Activated naive CD4-positive, alpha-beta T cell treated with anti-CD3 and anti-CD28 coated beads, Interleukin-2, amount 50 U/mL, for 72 hours (primary cell): ENCODE results near the gene FBXL16. TPM values are rescaled to one million over a fixed set of nuclear protein-coding genes. Genes with fewer than 3 reads are reported as not detected.

Experiments used
- ATAC-seq, 2 donors: fragments of 150-1000 bp; cut with Tn5 transposase; 2 replicates each; pipeline ENCODE4 v1.10.0; 2021; ENCODE audit warnings: mild to moderate bottlenecking in 2 of 2, moderate library complexity in 2 of 2
- DNase-seq, 2 donors: peaks; one replicate each; pipeline ENCODE4 v3.0.0; 2021 to 2022; ENCODE audit warnings: low spot score in 2 of 2
- H3K27ac Mint-ChIP-seq, 2 donors: one replicate each; pipeline ENCODE4 v1.8.0; 2022; ENCODE audit warnings: mild to moderate bottlenecking in 2 of 2, mixed read lengths in 2 of 2
- H3K36me3 Mint-ChIP-seq, 2 donors: one replicate each; pipeline ENCODE4 v1.8.0; 2022; ENCODE audit warnings: mixed read lengths in 2 of 2
- H3K9me3 Mint-ChIP-seq, 2 donors: one replicate each; pipeline ENCODE4 v1.8.0; 2022; ENCODE audit warnings: mixed read lengths in 2 of 2
- total RNA-seq, 2 donors: library from RNA; stranded (reverse); gene quantifications; one replicate each; pipeline ENCODE4 v1.2.3, GENCODE V29; 2022

Gene FBXL16
- total RNA-seq, 2 donors from 2014 or later = 2.8 to 16.4 TPM

DNA sequence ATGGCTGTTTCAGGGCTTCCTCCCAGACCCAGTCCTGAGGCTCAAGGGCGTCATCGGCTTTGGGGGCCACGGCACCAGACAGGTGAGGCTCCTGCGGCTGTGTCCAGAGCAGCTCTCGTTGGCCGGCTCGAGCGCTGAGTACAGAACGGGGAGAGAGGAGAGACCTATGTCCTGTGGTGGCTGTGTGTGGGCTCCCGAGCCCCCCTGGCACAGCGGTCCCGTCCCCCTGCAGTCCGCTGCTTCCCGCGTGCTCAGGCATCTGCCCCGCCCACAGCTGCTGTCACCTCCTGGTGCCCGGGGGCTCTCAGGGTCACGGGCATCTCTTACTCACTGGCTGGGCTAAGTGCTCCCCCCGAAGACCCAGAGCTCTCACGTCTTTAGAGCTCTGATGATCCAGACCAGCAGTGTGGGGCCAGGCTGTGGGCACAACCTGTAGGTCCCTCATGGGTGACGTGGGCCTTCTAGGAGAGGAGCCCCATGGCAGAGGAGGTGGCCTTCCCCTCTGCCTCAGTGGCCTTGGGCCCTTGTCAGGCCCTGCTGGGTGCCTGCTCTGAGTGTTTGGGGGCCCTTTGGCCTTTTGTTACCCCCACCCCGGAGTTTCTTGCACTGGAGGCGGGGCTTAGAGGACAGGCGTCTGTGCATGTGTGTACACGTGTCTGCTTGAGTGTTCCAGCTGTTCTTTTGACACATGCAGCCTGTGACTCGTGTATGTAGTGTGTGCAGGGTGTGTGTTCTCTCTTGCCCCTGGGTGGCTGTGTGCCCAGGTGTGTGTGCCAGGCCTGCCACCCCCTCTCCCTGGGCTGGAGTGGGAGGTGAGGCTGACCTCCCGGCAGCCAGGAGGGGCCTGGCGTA lies 52.9 kb downstream of the FBXL16 start:
- DNase-seq (no peak), ATAC-seq (no peak)
- no peak overlapping the region for H3K27ac Mint-ChIP-seq
- no peaks in the 10 kb centered on the region for H3K9me3 Mint-ChIP-seq
- H3K36me3 Mint-ChIP-seq = no peaks in the 10 kb centered on the region

DNA sequence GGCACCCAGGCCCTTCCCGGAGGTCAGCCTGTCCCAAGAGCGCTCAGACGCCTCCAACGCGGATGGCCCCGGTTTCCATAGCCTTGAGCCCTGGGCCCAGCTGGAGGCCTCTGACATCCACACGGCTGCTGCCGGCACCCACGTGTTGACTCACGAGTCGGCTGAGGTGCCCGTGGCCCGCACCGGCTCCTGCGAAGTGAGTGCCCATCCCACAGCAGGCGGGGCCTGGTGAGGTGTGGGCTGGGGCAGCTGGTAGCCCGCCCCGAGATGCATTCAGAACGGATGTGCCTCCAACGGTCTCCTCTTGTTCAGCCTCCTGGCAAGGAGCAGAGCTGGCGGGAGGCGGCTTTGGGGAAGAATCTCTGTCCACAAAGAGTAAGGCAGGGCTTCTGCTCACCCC lies 53.8 kb downstream of the FBXL16 start:
- no peak overlapping the region for H3K27ac Mint-ChIP-seq
- no peaks in the 10 kb centered on the region for H3K36me3 Mint-ChIP-seq
- H3K9me3 Mint-ChIP-seq = no peaks in the 10 kb centered on the region
- DNase-seq (no peak), ATAC-seq (no peak)

DNA sequence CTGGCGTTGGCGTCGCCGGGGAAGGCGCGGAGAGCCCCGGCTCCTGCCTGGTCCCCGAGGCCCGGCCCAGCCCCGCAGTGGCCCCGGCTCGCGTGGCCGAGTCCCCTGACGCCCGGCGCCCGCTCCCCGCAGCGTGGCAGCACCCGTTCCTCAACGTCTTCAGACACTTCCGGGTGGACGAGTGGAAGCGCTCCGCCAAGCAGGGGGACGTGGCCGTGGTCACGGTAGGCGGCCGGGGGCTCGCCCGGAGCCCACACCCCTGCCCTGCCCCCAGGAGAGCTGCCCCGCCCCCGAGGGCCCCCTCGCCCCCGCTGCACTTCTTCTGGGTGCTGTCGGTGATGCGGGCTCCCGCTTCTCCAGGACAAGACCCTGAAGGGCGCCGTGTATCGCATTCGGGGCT lies 56.0 kb downstream of the FBXL16 start:
- DNase-seq = peak in 1 of 2 donors; percentile 26
- Mint-ChIP-seq H3K27ac (peak overlapping the region in 1 of 2 donors; percentile 77), H3K36me3 (no peaks in the 10 kb centered on the region), H3K9me3 (no peaks in the 10 kb centered on the region)
- ATAC-seq = peak; percentile 13 to 31

DNA sequence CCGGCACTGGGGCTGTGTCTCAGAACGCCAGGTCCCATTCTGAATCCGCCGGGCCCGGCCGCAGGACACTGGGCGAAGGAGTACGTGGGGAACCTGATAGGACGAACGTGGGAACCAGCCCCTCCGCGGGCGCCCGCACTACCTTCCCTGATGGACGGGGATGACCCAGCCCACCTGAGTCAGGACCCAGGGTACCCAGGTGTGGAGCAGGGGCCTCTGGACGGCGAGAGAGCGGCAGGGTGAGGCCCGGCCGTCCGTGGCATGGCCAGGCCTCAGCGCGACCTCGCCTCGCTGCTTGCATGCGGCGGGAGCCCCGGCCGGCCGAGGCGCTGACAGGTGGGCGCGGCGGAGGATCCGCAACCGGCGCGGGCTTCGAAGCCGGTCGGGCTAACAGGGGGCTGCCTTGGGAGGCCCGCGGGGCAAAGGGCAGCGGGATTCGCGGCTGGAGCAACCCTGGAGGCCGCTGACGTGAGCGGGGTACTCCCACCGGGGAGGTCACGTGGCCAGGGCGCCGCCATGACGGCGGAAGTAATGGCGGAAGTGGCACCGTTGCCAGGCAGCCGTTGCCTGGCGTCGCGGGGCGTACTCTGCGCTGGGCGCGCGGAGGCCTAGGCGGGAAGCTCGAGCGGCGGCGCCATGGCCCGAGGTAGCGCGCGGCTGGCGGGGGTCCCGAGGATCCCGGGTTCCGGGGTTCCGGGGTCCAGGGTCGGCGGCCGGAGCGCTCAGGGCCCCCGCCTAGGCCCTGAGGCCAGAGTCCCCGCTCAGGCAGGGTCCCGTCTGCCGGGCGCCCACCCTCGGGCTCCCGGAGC lies 56.6 kb downstream of the FBXL16 start, which contains the start of gene WDR90:
WDR90 (plus strand) TSS at position 585 of the 809 bp plus-strand sequence; CDS start at position 637, 52 bp downstream.
- H3K27ac Mint-ChIP-seq = peak within 1 kb of the TSS; percentile 50 to 77
- H3K9me3 Mint-ChIP-seq = no peaks in the 10 kb centered on the region
- H3K36me3 Mint-ChIP-seq = no peaks in the 10 kb centered on the region
- peak; percentile 91 to 93 for DNase-seq
- peak; percentile 95 to 97 for ATAC-seq

DNA sequence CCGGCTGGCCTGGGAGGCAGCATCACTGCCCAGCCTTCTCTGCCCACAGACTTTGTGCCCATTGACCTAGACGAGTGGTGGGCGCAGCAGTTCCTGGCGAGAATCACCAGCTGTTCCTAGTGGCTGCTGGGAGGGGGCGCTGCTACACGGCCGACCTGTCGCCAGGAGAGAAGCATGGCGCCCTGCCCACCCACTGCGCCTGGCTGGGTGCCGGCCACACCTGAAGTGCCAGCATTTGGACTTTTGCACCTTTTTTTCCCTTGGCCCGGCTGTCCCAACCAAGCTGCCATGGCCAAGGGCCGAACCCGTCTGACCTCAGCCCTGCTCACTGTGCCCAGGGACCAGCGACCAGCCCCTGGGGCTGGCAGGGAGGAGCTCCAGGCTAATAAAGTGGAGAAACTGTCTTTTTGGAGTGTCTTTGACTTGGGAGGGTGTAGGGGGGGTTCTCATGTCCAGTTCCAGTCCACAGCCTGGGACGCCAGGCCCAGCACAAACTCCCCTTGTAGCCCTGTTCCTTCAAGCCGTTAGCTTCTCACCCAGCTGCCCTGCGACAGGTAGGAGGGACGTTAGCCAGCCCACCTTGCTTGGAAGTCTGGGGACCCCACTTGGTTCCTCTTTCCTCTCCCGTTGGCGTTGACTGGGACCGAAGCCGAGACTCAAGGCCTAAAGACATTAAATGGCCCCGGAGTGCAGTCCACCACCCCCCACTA lies 57.4 kb downstream of the FBXL16 start:
- Mint-ChIP-seq H3K27ac (peak overlapping the region; percentile 50 to 74), H3K9me3 (no peaks in the 10 kb centered on the region), H3K36me3 (no peaks in the 10 kb centered on the region)
- DNase-seq = peak in 1 of 2 donors; percentile 67
- peak in 1 of 2 donors; percentile 41 for ATAC-seq

DNA sequence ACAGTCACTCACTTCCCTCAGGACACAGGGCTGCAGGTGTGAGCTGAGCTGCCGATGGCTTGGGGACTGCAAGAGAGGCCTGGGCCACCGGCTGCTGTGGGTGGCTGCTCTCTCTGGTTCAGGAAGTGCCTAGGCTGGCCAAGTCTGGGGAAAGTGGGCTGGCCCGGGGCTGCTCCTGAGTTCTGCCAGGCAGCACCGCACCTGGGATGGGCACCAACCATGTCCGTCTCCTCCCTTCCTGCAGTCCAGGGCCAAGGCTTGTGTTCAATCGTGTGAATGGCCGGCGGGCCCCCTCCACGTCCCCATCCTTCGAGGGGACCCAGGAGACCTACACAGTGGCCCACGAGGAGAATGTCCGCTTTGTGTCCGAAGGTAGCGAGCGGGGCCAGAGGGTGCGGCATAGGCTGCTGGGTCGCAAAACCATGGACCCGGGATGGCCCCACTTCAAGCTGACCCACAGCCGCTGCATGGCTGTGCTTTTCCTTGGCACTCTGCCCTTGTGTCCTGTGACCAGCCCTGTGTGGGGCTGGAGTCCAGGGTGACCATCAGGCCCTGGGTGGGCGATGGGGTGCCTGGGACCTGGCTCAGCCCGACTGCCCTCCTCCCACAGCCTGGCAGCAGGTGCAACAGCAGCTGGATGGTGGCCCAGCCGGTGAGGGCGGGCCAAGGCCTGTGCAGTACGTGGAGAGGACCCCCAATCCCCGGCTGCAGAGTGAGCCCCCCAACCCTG lies 58.3 kb downstream of the FBXL16 start:
- ATAC-seq (no peak), DNase-seq (no peak)
- Mint-ChIP-seq H3K9me3 (no peaks in the 10 kb centered on the region), H3K27ac (no peak overlapping the region), H3K36me3 (no peaks in the 10 kb centered on the region)

DNA sequence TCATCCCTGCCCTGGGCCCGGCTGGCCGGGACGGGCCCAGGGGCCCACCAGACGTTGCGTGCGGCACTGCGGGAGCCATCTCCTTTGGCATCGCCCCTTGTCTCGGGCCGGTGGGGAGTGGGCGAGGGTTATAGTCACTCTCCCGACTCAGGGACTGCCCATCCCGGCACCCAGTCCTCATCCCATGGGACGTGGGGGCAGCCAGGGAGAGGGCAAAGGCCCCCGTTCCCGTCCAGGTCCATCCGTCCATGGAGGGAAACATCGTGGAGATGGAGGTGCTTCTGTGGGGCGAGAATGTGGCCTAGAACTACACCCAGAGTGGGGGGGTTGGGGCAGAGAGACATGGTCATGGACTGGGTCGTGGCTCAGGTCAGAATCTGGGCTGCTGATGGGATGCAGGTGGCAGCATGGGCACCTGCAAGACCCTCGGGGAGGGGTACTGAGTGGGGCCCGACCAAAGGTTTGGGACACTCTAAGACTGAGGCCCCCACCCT lies 58.9 kb downstream of the FBXL16 start:
- no peak overlapping the region for H3K27ac Mint-ChIP-seq
- DNase-seq (no peak), ATAC-seq (no peak)
- no peaks in the 10 kb centered on the region for H3K36me3 Mint-ChIP-seq
- no peaks in the 10 kb centered on the region for H3K9me3 Mint-ChIP-seq

DNA sequence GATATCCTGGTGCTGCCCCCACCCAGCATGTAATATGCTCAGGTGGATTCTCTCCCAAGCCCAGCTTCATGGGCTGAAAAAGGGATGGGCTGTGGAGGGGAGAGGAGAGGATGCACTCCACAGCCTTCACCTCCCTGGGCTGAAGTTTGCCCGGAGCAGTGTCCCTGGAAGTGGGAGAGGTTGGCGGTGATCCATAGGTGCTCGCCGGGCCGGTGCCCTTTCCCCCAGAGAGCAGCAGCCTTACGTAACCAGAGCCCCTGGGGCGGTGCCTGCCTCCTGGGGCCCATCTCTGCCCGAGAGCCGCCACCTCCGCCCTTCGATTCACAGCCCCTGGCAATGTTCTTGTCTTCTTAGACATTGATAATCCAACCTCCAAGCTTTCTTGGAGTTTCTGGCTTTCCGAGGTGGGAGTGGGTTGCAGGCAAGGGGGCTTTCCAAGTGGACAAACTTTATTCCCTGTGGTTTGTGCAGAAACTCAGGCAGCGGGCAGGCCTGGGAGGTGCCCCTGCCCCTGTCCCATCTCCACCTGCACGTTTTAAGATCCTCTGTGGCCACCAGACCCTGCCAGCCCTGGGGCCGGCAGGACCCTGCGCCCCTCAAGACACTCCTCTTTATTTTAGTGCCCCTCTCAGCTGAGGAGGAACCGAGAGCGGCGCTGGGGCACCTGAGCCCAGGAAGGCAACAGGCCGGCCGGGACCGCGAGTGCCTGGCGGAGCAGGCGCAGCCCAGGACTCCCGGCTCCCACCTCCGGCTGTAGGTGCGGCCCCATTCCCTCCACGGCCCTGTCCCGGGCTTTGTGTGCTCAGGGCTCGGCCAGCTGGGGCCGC lies 59.5 kb downstream of the FBXL16 start:
- Mint-ChIP-seq H3K9me3 (no peaks in the 10 kb centered on the region), H3K36me3 (no peaks in the 10 kb centered on the region), H3K27ac (no peak overlapping the region)
- ATAC-seq (no peak), DNase-seq (no peak)

DNA sequence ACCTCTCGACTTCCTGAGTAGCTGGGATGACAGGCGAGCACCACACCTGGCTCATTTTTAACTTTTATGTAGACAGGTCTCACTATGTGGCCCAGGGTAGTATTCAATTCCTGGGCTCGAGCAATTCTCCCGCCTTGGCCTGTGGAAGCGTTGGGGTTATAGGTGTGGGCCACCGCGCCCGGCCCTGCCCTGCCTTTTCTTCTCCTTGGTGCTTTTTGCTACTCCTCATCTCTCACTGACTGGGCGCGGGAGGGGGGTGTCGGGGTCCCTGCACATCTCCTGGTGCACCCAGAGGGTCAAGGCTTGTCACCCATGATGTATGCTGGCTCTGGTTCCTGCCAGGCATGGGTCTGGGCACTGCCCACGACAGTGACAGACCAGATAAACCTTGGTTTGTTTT lies 61.0 kb downstream of the FBXL16 start:
- Mint-ChIP-seq H3K36me3 (no peaks in the 10 kb centered on the region), H3K9me3 (no peaks in the 10 kb centered on the region), H3K27ac (no peak overlapping the region)
- DNase-seq (no peak), ATAC-seq (no peak)

DNA sequence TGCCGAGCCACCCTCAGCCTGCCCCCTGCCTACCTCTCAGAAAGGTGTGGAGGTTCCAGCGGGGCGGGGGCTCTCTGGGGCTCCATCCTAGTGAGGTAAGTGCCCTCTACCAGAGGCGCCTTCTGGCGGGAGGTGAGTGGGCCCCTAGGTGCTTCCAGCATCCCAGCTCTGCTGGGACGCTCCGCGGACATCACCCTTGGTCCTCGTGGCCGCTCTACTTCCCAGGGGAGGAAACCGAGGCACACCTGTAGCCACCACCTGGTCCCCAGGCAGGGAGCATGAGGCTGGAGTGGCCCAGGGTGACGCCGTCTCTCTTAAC lies 62.6 kb downstream of the FBXL16 start:
- no peak for DNase-seq
- ATAC-seq = no peak
- H3K27ac Mint-ChIP-seq = no peak overlapping the region
- no peaks in the 10 kb centered on the region for H3K36me3 Mint-ChIP-seq
- no peaks in the 10 kb centered on the region for H3K9me3 Mint-ChIP-seq

Other genes with a start within 250 kb of the FBXL16 start
- 10 to 100 TPM; 55.5 to 76.5 TPM for gene CAPN15, start 178.1 kb downstream of the FBXL16 start, total RNA-seq
- gene PRR35, start 145.4 kb downstream of the FBXL16 start, total RNA-seq = not detected
- gene NHLRC4, start 138.8 kb downstream of the FBXL16 start, total RNA-seq = 1 to 10 TPM in 1 of 2 donors, under 1 TPM in 1; 0.59 to 1.8 TPM
- gene PIGQ, start 135.8 kb downstream of the FBXL16 start, total RNA-seq = 10 to 100 TPM; 21.9 to 24.2 TPM
- gene RAB40C, start 115.7 kb downstream of the FBXL16 start, total RNA-seq = 10 to 100 TPM; 12.1 to 13.0 TPM
- gene WFIKKN1, start 74.8 kb downstream of the FBXL16 start, total RNA-seq = under 1 TPM; 0.33 to 0.71 TPM
- 100 to 1,000 TPM in 1 of 2 donors, 10 to 100 TPM in 1; 47.2 to 120 TPM for gene METTL26, start 69.5 kb downstream of the FBXL16 start, total RNA-seq
- gene MCRIP2, start 64.0 kb downstream of the FBXL16 start, total RNA-seq = 10 to 100 TPM; 33.7 to 52.0 TPM
- gene WDR90, start 56.4 kb downstream of the FBXL16 start, total RNA-seq = 100 to 1,000 TPM in 1 of 2 donors, 10 to 100 TPM in 1; 36.1 to 101 TPM
- gene RHOT2, start 37.7 kb downstream of the FBXL16 start, total RNA-seq = 100 to 1,000 TPM; 112 to 118 TPM
- gene RHBDL1, start 30.1 kb downstream of the FBXL16 start, total RNA-seq = 1 to 10 TPM; 1.3 to 4.6 TPM
- 10 to 100 TPM; 61.2 to 69.9 TPM for gene STUB1, start 25.4 kb downstream of the FBXL16 start, total RNA-seq
- 10 to 100 TPM; 11.0 to 24.7 TPM for gene JMJD8, start 21.5 kb downstream of the FBXL16 start, total RNA-seq
- 10 to 100 TPM; 16.0 to 19.1 TPM for gene WDR24, start 15.4 kb downstream of the FBXL16 start, total RNA-seq
- gene METRN, start 9.3 kb upstream of the FBXL16 start, total RNA-seq = 10 to 100 TPM; 10.1 to 14.7 TPM
- 10 to 100 TPM; 17.6 to 22.6 TPM for gene ANTKMT, start 15.3 kb upstream of the FBXL16 start, total RNA-seq
- 10 to 100 TPM in 1 of 2 donors, 1 to 10 TPM in 1; 6.2 to 10.7 TPM for gene CCDC78, start 20.6 kb upstream of the FBXL16 start, total RNA-seq
- 10 to 100 TPM; 22.2 to 24.5 TPM for gene HAGHL, start 21.3 kb upstream of the FBXL16 start, total RNA-seq
- 100 to 1,000 TPM in 1 of 2 donors, 10 to 100 TPM in 1; 41.7 to 122 TPM for gene CIAO3, start 35.2 kb upstream of the FBXL16 start, total RNA-seq
- not detected for gene MSLN, start 54.9 kb upstream of the FBXL16 start, total RNA-seq
- gene RPUSD1, start 82.6 kb upstream of the FBXL16 start, total RNA-seq = 10 to 100 TPM; 11.2 to 27.1 TPM
- 100 to 1,000 TPM in 1 of 2 donors, 10 to 100 TPM in 1; 98.7 to 116 TPM for gene CHTF18, start 82.8 kb upstream of the FBXL16 start, total RNA-seq
- not detected for gene GNG13, start 94.9 kb upstream of the FBXL16 start, total RNA-seq